Measurements from ENCODE around the gene OLFML2A.

GRCh38 chr9:124743686-124744348, 33.1 kb upstream of the OLFML2A start:
- no peak for TF ChIP-seq CTCF (IDR thresholded peaks at IDR 0.05)
- no peak for TF ChIP-seq POLR2A (IDR thresholded peaks at IDR 0.05)
